ENCODE measurements around the gene RALGPS1. TPM values are rescaled to one million over a fixed set of nuclear protein-coding genes. Genes with fewer than 3 reads are reported as not detected.
A peak's percentile ranks its signal among the peaks of the same experiment; 100 is the strongest.

The RALGPS1 gene
- total and polyA plus RNA-seq, 8 donors: 4.7 to 150 (median 42.2) TPM

- Histone ChIP-seq H3K4me1 (peaks cover 0 to 19% (median 4%) of the 10 kb centered on the region in 4 donors), H3K4me3 (no peak overlapping the region), H3K36me3 (peaks cover 8 to 84% (median 73%) of the 10 kb centered on the region in 4 donors), H3K9me3 (no peaks in the 10 kb centered on the region), H3K27ac (peak overlapping the region in 3 of 5 donors; percentile 19 to 66 (median 24)), H3K27me3 (no peaks in the 10 kb centered on the region)
- no peak for TF ChIP-seq POLR2A (IDR thresholded peaks at IDR 0.05)
- TF ChIP-seq POLR2AphosphoS5 (IDR thresholded peaks at IDR 0.05): no peak
- TF ChIP-seq EP300 (IDR thresholded peaks at IDR 0.05): no peak
- TF ChIP-seq CTCF (IDR thresholded peaks at IDR 0.05): no peak
- WGBS, 5 donors: 81 to 88% (median 87%) methylated on average over 5 to 6 of the region's 6 CpGs
- DNase-seq: no peak
- intact Hi-C loops (cut with DNase I; ENCODE audit: low total_unique reads): no loop called here
Observed at GRCh38 chr9:127090341-127090985, 175.9 kb downstream of the RALGPS1 start.

GRCh38 chr9:127091526-127091925 lies 176.9 kb downstream of the RALGPS1 start:
- intact Hi-C loops (cut with DNase I; ENCODE audit: low total_unique reads): no loop called here
- WGBS, 5 donors: 89 to 99% (median 96%) methylated on average over 13 of the region's 13 CpGs
- no peak for DNase-seq

GRCh38 chr9:127092041-127092608 lies 177.5 kb downstream of the RALGPS1 start:
- H3K27me3 ChIP-seq: no peaks in the 10 kb centered on the region
- 84 to 90% (median 89%) methylated on average over 11 of the region's 11 CpGs for WGBS, 5 donors
- DNase-seq: no peak
- H3K4me3 ChIP-seq: no peak overlapping the region
- no peak overlapping the region for H3K27ac ChIP-seq
- intact Hi-C loops (cut with DNase I; ENCODE audit: low total_unique reads): no loop called here
- H3K4me1 ChIP-seq: peaks cover 0 to 19% (median 4%) of the 10 kb centered on the region in 4 donors
- no peak for TF ChIP-seq POLR2A (IDR thresholded peaks at IDR 0.05)
- no peak for TF ChIP-seq EP300 (IDR thresholded peaks at IDR 0.05)
- TF ChIP-seq CTCF (IDR thresholded peaks at IDR 0.05): no peak
- TF ChIP-seq POLR2AphosphoS5 (IDR thresholded peaks at IDR 0.05): no peak
- no peaks in the 10 kb centered on the region for H3K9me3 ChIP-seq
- H3K36me3 ChIP-seq: peaks cover 8 to 91% (median 71%) of the 10 kb centered on the region in 4 donors

More at GRCh38 chr9:127091526-127091925, 176.9 kb downstream of the RALGPS1 start:
- Histone ChIP-seq H3K4me3 (no peak overlapping the region), H3K9me3 (no peaks in the 10 kb centered on the region), H3K27me3 (no peaks in the 10 kb centered on the region), H3K27ac (peak overlapping the region in 1 of 5 donors; percentile 66), H3K4me1 (peaks cover 0 to 19% (median 4%) of the 10 kb centered on the region in 4 donors), H3K36me3 (peaks cover 8 to 94% (median 75%) of the 10 kb centered on the region in 4 donors)
- no peak for TF ChIP-seq POLR2AphosphoS5 (IDR thresholded peaks at IDR 0.05)
- no peak for TF ChIP-seq CTCF (IDR thresholded peaks at IDR 0.05)
- no peak for TF ChIP-seq POLR2A (IDR thresholded peaks at IDR 0.05)
- TF ChIP-seq EP300 (IDR thresholded peaks at IDR 0.05): no peak

- no peak for DNase-seq
- H3K27me3 ChIP-seq: no peaks in the 10 kb centered on the region
- no peak overlapping the region for H3K4me3 ChIP-seq
- H3K9me3 ChIP-seq: no peaks in the 10 kb centered on the region
- WGBS, 5 donors: 95 to 98% (median 97%) methylated on average over 12 to 17 of the region's 17 CpGs
- peaks cover 0 to 19% (median 4%) of the 10 kb centered on the region in 4 donors for H3K4me1 ChIP-seq
- no peak for TF ChIP-seq POLR2AphosphoS5 (IDR thresholded peaks at IDR 0.05)
- no peak for TF ChIP-seq POLR2A (IDR thresholded peaks at IDR 0.05)
- TF ChIP-seq EP300 (IDR thresholded peaks at IDR 0.05): no peak
- no peak for TF ChIP-seq CTCF (IDR thresholded peaks at IDR 0.05)
- H3K36me3 ChIP-seq: peaks cover 8 to 78% (median 58%) of the 10 kb centered on the region in 4 donors
- intact Hi-C loops (cut with DNase I; ENCODE audit: low total_unique reads): no loop called here
- H3K27ac ChIP-seq: no peak overlapping the region
Observed at GRCh38 chr9:127093319-127094020, 178.9 kb downstream of the RALGPS1 start.
